Measurements from ENCODE around the gene C9orf40. TPM values are rescaled to one million over a fixed set of nuclear protein-coding genes. Genes with fewer than 3 reads are reported as not detected.

C9orf40 gene
- total and polyA plus RNA-seq, 3 donors from 2014 or later = 8.9 to 21.4 (median 14.6) TPM

DNA sequence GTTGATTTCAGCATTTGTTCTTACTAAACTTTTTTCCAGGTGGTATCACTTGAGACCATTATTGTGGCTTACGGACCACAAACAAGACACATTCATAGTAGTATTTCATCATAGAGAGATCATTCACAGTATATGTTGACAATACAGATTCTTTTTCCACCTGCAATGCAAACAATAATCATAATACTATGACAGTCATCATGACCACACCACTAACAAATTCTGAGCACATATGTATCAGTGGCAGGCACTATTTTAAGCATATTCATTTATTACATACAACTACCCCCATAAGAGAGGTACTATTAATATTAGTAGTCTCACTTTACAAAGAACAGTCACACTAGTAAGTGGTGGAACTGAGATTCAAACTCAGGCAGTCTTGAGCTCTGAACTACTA is 31.0 kb upstream of the C9orf40 start:
- TF ChIP-seq, protein P1, sequence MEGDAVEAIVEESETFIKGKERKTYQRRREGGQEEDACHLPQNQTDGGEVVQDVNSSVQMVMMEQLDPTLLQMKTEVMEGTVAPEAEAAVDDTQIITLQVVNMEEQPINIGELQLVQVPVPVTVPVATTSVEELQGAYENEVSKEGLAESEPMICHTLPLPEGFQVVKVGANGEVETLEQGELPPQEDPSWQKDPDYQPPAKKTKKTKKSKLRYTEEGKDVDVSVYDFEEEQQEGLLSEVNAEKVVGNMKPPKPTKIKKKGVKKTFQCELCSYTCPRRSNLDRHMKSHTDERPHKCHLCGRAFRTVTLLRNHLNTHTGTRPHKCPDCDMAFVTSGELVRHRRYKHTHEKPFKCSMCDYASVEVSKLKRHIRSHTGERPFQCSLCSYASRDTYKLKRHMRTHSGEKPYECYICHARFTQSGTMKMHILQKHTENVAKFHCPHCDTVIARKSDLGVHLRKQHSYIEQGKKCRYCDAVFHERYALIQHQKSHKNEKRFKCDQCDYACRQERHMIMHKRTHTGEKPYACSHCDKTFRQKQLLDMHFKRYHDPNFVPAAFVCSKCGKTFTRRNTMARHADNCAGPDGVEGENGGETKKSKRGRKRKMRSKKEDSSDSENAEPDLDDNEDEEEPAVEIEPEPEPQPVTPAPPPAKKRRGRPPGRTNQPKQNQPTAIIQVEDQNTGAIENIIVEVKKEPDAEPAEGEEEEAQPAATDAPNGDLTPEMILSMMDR (IDR thresholded peaks at IDR 0.05) = no peak
- TF ChIP-seq POLR2A (IDR thresholded peaks at IDR 0.05) = no peak
- Histone ChIP-seq H3K9me3 (no peaks in the 10 kb centered on the region), H3K4me3 (no peak overlapping the region), H3K4me1 (no peaks in the 10 kb centered on the region), H3K36me3 (ENCODE audit: low read depth, missing control alignments) (no peaks in the 10 kb centered on the region), H3K27ac (no peak overlapping the region), H3K27me3 (no peaks in the 10 kb centered on the region)
- WGBS, 2 donors = 91 to 95% methylated on average over 1 of the region's 1 CpG
- no peak for DNase-seq
- intact Hi-C loops (cut with DNase I; ENCODE audit: low total_unique reads) = no loop called here

DNA sequence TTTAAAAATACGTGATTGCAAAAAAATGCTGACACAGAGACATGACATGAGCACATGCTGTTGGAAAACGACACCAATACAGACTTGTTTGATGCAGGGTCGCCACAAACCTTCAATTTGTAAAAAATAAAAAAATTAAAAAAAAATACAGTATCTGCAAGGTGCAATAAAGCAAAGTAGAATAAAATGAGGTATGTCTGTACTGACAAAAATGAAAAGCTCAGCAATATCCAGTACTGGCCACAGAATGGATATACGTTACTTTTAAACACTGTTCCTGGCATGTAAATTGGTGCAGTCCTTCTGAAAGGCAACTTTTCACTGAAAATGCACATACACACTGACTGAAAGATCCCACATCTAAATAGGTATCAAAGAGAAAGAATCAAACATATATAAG is 27.1 kb upstream of the C9orf40 start:
- 91 to 95% methylated on average over 4 of the region's 4 CpGs for WGBS, 2 donors
- Histone ChIP-seq H3K27me3 (no peaks in the 10 kb centered on the region), H3K4me1 (no peaks in the 10 kb centered on the region), H3K27ac (no peak overlapping the region), H3K9me3 (no peaks in the 10 kb centered on the region), H3K36me3 (ENCODE audit: low read depth, missing control alignments) (no peaks in the 10 kb centered on the region), H3K4me3 (no peak overlapping the region)
- DNase-seq = no peak
- intact Hi-C loops (cut with DNase I; ENCODE audit: low total_unique reads) = no loop called here
- TF ChIP-seq, protein P1 (IDR thresholded peaks at IDR 0.05) = no peak
- TF ChIP-seq POLR2A (IDR thresholded peaks at IDR 0.05) = no peak

DNA sequence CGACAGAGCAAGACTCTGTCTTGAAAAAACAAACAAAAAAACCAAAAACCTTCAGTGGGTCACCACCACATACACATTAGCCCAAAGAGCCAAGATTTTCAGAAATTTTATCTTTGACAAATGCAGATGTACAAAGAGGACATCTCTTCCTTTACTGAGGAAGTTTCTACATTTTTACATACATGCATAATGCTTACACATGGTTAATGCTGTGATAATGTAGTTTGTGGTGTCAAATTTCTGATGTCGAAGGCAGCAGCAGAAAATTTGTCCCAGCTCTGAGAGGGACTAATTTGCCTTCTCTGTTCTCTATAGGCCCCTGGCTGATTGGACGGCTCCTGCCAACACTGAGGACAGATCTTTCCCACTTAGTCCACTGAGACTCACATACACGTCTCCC is 24.6 kb upstream of the C9orf40 start:
- TF ChIP-seq POLR2A (IDR thresholded peaks at IDR 0.05) = no peak
- TF ChIP-seq, protein P1 (IDR thresholded peaks at IDR 0.05) = no peak
- intact Hi-C loops (cut with DNase I; ENCODE audit: low total_unique reads) = no loop called here
- Histone ChIP-seq H3K4me1 (no peaks in the 10 kb centered on the region), H3K27me3 (no peaks in the 10 kb centered on the region), H3K27ac (no peak overlapping the region), H3K9me3 (no peaks in the 10 kb centered on the region), H3K4me3 (no peak overlapping the region), H3K36me3 (ENCODE audit: low read depth, missing control alignments) (no peaks in the 10 kb centered on the region)
- DNase-seq = no peak
- WGBS, 2 donors = 79 to 91% methylated on average over 4 of the region's 4 CpGs

DNA sequence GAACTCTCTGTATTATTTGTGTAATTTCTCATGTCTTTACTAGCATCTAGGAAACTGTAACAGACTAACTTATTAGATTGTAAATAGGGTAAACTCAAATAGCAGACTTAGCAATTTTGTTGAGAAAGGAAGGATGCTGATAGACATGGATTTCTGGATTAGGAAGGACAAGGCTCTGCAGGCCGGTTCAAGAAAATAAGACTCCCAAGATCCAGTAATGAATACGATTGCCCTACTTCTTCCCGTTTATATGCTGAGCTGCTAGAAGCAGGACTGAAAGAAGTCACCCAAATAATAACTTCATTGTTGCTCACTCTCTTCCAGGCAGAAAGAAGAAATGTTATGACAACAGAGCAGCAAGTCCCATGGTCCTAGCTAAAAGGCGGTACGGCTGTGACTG is 22.8 kb upstream of the C9orf40 start:
- H3K9me3 ChIP-seq = no peaks in the 10 kb centered on the region
- DNase-seq = no peak
- H3K4me3 ChIP-seq = no peak overlapping the region
- no peaks in the 10 kb centered on the region for H3K4me1 ChIP-seq
- TF ChIP-seq, protein P1 (IDR thresholded peaks at IDR 0.05) = no peak
- TF ChIP-seq POLR2A (IDR thresholded peaks at IDR 0.05) = no peak
- intact Hi-C loops (cut with DNase I; ENCODE audit: low total_unique reads) = no loop called here
- H3K27ac ChIP-seq = no peak overlapping the region
- H3K36me3 ChIP-seq (ENCODE audit: low read depth, missing control alignments) = no peaks in the 10 kb centered on the region
- H3K27me3 ChIP-seq = no peaks in the 10 kb centered on the region
- 94 to 95% methylated on average over 5 of the region's 5 CpGs for WGBS, 2 donors

DNA sequence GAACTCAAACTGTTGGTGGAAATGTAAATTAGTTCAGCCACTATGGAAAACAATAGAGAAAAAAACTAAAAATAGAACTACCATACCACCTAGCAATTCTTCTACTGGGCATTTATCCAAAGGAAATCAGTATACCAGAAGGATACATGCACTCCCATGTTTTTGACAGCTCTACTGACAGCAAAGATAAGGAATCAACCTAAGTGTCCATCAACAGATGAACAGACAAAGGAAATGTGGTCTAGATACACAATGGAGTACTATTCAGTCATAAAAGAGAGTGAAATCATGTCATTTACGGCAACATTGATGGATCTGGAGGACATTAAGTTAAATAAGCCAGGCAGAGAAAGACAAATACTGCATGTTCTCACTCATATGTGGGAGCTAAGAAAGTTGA is 21.8 kb upstream of the C9orf40 start:
- Histone ChIP-seq H3K27ac (no peak overlapping the region), H3K27me3 (no peaks in the 10 kb centered on the region), H3K4me3 (no peak overlapping the region), H3K9me3 (no peaks in the 10 kb centered on the region), H3K4me1 (no peaks in the 10 kb centered on the region), H3K36me3 (ENCODE audit: low read depth, missing control alignments) (no peaks in the 10 kb centered on the region)
- TF ChIP-seq POLR2A (IDR thresholded peaks at IDR 0.05) = no peak
- TF ChIP-seq, protein P1 (IDR thresholded peaks at IDR 0.05) = no peak
- intact Hi-C loops (cut with DNase I; ENCODE audit: low total_unique reads) = no loop called here
- DNase-seq = no peak
- WGBS, 2 donors = 91 to 100% methylated on average over 1 of the region's 1 CpG
